ENCODE measurements around the gene PPP1R3F. TPM values are rescaled to one million over a fixed set of nuclear protein-coding genes. Genes with fewer than 3 reads are reported as not detected.

Gene PPP1R3F, protein sequence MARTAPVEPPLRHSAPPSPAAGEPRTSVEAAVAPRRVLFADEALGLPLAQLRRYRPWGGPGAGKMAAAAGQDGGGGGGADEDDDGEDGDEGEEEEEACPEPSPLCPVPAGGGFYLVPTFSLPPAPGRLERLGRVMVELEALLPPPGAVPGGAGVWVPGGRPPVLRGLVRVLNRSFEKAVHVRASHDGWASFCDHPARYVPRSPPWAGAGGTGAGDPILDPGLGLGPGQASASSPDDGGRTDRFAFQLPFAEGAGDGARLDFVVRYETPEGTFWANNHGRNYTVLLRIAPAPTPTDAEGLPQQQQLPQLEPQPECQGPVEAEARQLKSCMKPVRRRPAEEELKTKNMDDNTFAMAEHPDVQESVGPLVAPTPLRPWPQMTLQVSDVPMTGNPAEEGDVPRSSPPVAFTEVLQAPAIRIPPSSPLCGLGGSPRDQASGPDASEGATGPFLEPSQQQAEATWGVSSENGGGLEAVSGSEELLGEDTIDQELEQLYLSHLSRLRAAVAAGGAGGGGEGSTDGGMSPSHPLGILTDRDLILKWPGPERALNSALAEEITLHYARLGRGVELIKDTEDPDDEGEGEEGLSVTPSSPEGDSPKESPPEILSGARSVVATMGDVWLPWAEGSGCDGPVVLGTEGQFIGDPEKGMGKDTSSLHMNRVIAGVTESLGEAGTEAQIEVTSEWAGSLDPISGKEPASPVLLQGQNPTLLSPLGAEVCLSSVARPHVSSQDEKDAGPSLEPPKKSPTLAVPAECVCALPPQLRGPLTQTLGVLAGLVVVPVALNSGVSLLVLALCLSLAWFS
- total RNA-seq (2021), result 6.9 and 7.3 TPM in 2 replicates
- long read RNA-seq, result 0 reads

DNA sequence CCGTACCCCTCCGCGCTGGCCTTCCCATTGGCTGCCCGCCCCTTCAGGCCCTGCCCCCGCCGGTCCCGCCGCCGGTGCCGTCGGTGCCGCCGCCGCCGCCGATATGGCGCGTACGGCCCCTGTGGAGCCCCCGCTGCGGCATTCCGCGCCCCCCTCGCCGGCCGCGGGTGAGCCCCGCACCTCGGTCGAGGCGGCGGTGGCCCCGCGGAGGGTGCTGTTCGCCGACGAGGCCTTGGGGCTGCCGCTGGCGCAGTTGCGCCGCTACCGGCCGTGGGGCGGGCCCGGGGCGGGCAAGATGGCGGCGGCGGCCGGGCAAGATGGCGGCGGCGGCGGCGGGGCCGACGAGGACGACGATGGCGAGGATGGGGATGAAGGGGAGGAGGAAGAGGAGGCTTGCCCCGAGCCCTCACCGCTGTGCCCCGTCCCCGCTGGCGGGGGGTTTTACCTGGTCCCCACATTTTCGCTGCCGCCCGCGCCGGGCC lies at the start of gene PPP1R3F:
TSS of gene PPP1R3F (plus strand) at position 27 of the 482 bp plus-strand sequence. CDS start at position 104, 77 bp downstream.
- peaks cover 70 to 72% of the 10 kb centered on the region in 2 experiments for H3K9me3 Mint-ChIP-seq

More for the DNA sequence above, at the start of gene PPP1R3F:
- Histone ChIP-seq H3K27ac (ENCODE audit: insufficient read length, low read depth, low read length) (peak within 1 kb of the TSS; percentile 40), H2BK120ac (ENCODE audit: low read depth, low read length, poor library complexity, severe bottlenecking) (no peak within 1 kb of the TSS), H3K18ac (ENCODE audit: insufficient read length, low read depth, low read length) (peak within 1 kb of the TSS; percentile 93), H3K14ac (ENCODE audit: insufficient read depth, low read length) (peak within 1 kb of the TSS; percentile 95), H3K9ac (ENCODE audit: extremely low read depth, insufficient read length, low read length) (peak within 1 kb of the TSS; percentile 79), H3K4me2 (ENCODE audit: insufficient read depth, insufficient read length, low read length) (peak within 1 kb of the TSS; percentile 53), H2BK5ac (ENCODE audit: insufficient read length, low read length) (no peak within 1 kb of the TSS), H3K23me2 (ENCODE audit: insufficient read length, low read depth, low read length, poor library complexity, severe bottlenecking) (peaks cover 5% of the 10 kb centered on the region), H4K20me1 (ENCODE audit: control insufficient read depth, insufficient read depth, insufficient read length) (no peaks in the 10 kb centered on the region), H3K23ac (ENCODE audit: insufficient read length, low read depth, low read length) (no peak within 1 kb of the TSS), H2AFZ (ENCODE audit: low read length) (no peak within 1 kb of the TSS), H3K4me1 (ENCODE audit: insufficient read depth, low read length) (no peaks in the 10 kb centered on the region), H3K79me2 (ENCODE audit: insufficient read depth, low read length) (0 out of 2 replicates have a peak, but pooled peaks cover 4% of the 10 kb centered on the region), H3T11ph (ENCODE audit: low read length) (no peak within 1 kb of the TSS), H4K5ac (ENCODE audit: insufficient read length, low read depth, low read length) (no peak within 1 kb of the TSS), H4K8ac (replicated peaks; ENCODE audit: insufficient read length, low read depth, low read length) (no peak within 1 kb of the TSS), H3K79me1 (ENCODE audit: insufficient read depth, low read depth, low read length, poor library complexity, severe bottlenecking) (no peaks in the 10 kb centered on the region), H3K56ac (ENCODE audit: insufficient read length, low read depth, low read length) (no peak within 1 kb of the TSS), H3K4ac (ENCODE audit: low read depth, low read length) (no peak within 1 kb of the TSS; the same call in 1 of the 2 replicates), H3K27me3 (ENCODE audit: insufficient read depth, low read length) (no peaks in the 10 kb centered on the region), H2AK5ac (ENCODE audit: insufficient read length, low read length) (no peak within 1 kb of the TSS), H2BK15ac (ENCODE audit: low read depth, low read length) (no peak within 1 kb of the TSS), H2BK20ac (ENCODE audit: low read depth, low read length, poor library complexity, severe bottlenecking) (no peak within 1 kb of the TSS), H3K9me3 (ENCODE audit: control insufficient read depth, low read depth, low read length) (peaks cover 23% of the 10 kb centered on the region), H2BK12ac (ENCODE audit: insufficient read length, low read depth, low read length) (no peak within 1 kb of the TSS), H4K91ac (ENCODE audit: insufficient read length, low read depth, low read length) (peak within 1 kb of the TSS; percentile 60)
- Mint-ChIP-seq H3K27ac (peak within 1 kb of the TSS; percentile 100), H3K4me1 (peaks cover 14 to 21% of the 10 kb centered on the region in 2 experiments), H3K4me3 (peak within 1 kb of the TSS; percentile 91 to 93), H3K36me3 (ENCODE audit: insufficient read depth in 1 of 3, low read depth in 3 of 3) (peaks cover 11 to 21% (median 18%) of the 10 kb centered on the region in 3 experiments), H3K27me3 (ENCODE audit: low read depth) (peaks cover 2% of the 10 kb centered on the region; the same call in 1 of the 2 replicates)
- no peak for DNase-seq
- no CpG with 5 or more reads among the region's 70 CpGs for WGBS (ENCODE audit: extremely low coverage, insufficient read length, low lambda C conversion rate)
- TF ChIP-seq, protein P1, sequence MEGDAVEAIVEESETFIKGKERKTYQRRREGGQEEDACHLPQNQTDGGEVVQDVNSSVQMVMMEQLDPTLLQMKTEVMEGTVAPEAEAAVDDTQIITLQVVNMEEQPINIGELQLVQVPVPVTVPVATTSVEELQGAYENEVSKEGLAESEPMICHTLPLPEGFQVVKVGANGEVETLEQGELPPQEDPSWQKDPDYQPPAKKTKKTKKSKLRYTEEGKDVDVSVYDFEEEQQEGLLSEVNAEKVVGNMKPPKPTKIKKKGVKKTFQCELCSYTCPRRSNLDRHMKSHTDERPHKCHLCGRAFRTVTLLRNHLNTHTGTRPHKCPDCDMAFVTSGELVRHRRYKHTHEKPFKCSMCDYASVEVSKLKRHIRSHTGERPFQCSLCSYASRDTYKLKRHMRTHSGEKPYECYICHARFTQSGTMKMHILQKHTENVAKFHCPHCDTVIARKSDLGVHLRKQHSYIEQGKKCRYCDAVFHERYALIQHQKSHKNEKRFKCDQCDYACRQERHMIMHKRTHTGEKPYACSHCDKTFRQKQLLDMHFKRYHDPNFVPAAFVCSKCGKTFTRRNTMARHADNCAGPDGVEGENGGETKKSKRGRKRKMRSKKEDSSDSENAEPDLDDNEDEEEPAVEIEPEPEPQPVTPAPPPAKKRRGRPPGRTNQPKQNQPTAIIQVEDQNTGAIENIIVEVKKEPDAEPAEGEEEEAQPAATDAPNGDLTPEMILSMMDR (conservative IDR thresholded peaks at IDR 0.05), result no peak

Measured in H9 (cell line).